NCI-H1105 treated with DMSO at 0.1 percent for 48 hours (cell line): ENCODE results near the gene PEX14.

ENCODE experiments used
- DNase-seq: peaks from one replicate; lab custom pipeline; 2025; lab: John Stamatoyannopoulos, UW

PEX14 gene

GRCh38 chr1:10665930-10666850 lies 191.4 kb downstream of the PEX14 start:
- no peak for DNase-seq

DNA sequence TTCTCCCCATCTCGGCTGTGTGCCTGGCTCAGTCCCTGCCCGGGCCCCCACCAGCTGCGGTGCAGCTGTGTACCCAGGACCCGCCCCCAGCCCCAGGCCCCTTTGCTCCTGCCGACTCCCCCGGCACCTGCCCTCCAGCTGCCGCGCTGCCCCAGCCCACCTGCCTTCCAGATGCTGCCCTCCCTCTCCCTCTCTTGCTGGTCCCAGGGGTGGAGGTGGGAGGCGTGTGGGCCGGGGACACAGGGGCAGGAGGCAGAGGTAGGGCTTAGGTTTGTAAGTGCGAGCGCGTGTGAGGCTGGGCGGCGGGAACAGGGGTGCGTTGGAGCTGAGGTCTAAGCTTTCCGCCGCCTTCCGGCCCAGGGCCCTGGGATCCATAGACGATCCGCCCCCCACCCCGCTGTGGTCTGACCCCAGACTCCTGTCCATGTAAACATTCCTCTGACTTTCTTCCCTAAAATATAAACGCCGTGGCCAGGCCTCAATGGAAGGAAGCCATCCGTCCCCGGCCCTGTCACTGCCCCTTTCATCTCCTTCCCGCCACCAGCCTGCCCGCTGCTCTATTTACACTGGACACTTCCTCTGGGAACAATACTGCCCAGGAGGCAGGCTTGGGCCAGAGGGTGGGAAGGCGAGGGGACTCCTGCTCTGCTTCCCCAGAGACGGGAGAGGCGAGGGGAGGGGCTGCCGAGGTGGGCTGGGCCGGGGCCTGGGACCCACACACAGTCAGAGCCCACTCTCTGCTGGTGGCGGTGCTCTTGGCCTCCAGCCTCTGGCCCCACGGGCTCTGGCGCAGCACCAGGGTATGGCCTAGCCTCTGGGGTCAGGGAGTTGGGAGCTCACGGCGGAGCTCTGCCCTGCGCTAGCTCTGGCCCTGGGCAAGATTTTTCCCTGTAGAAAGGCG lies 193.4 kb downstream of the PEX14 start:
- peak; percentile 65 for DNase-seq

- no peak for DNase-seq
Measured at GRCh38 chr1:10669570-10669969, 194.8 kb downstream of the PEX14 start.

DNA sequence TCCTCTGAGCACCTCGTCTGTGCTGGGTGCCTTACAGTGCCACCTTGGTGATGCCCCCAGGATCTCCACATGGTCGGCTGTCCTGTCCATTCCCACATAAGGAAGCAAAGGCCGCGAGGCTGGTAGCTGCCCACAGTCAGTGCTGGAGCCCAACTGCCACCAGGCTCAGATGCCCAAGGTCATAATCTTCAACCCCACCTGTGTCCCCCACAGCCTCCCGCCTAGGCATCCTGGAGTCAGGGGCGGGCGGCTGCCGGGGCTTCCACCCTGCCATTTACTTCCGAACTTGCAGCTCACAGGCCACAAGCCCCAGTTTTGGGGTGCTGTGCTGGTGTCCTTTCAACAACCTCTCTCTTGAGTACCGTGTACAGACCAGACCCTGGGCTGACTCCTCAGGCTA lies 195.4 kb downstream of the PEX14 start:
- DNase-seq: no peak

GRCh38 chr1:10671090-10671489 lies 196.3 kb downstream of the PEX14 start:
- no peak for DNase-seq

- no peak for DNase-seq
Measured at GRCh38 chr1:10671622-10672342, 197.0 kb downstream of the PEX14 start.

- no peak for DNase-seq
Measured at GRCh38 chr1:10672343-10673050, 197.7 kb downstream of the PEX14 start.

- no peak for DNase-seq
Measured at GRCh38 chr1:10673109-10673711, 198.5 kb downstream of the PEX14 start.

GRCh38 chr1:10674222-10674621 lies 199.5 kb downstream of the PEX14 start:
- no peak for DNase-seq

DNA sequence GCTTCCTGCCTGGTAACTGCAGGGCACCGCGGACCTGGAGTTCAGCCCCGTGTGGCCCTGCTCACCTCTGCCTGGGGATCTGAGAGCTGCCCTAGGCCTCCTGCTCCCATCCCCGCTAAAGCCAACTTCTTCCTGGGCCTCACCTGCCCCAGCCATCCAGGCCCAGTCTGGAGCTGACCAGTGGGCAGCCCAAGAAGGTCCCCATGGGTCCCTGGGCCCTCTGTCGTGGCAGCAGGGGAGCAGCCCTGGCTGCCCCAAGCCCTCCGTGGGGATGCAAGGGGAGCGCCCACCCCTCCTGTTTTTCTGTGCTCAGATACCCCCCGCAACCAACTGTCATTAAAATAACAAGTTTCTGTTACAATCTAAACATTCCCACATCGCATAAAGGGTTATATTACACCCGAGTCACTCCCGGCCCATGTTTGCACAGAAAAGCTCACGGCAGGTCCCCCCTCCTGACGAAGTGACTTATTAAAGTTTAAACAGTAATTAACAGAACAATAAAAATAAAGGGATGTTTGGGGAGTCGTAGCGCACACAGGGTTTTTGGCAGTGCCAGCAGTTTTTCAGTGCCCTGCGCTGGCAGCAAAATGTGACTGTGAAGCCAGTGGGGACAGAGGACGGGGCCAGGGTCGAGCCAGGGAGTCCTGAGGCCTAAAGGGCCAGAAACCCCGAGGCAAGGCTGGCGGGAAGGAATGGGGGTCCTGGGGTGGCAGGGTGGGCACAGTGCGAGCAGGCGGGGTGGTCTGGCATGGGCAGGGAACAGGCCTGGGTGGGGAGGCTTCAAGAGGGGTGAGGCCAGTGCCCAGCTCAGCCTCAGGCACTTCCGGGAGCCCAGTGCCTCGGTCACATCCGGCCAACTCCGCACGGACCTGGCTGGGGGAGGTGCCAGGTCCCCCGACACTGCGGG lies 200.2 kb downstream of the PEX14 start:
- peak; percentile 39 for DNase-seq

DNA sequence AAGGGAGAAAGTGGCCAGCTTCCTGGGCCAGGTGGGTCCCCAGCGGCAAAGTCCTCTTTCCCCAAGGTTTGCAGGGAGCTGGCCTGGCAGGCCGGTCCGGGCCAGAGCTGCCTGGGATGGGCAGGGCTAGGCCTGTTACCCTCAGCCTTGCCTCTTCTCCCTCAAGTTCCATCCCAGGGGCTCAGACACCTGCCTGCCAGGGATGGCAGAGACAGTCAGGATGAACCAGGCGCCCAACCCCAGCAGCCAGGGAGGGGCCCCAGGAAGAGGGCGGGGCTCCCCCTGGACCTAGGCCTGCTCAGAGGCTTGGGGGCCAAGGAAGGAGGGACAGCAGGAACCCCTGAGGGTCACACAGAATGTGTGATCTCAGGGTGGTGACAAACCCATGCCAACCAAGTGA lies 201.1 kb downstream of the PEX14 start:
- DNase-seq: no peak

DNA sequence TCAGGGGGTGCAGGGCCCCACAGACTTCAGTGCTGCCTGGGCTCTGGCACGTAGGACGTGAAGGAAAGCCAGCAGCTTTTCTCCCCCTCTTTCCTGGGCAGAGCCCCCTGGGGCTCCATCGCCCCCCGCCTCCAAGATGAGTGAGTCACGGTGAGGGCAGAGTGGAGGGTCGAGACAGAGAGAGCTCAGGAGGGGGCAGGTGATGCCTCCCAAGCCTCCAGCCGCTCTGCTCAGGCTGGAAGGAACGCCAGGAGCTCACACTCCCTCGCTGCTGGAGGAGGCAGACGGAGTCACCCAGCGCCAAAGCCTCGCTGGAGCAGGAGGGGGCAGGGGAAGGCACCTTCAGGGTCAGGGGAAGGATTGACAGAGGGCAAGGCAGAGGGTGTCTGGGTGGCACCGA lies 202.2 kb downstream of the PEX14 start:
- DNase-seq: no peak

DNA sequence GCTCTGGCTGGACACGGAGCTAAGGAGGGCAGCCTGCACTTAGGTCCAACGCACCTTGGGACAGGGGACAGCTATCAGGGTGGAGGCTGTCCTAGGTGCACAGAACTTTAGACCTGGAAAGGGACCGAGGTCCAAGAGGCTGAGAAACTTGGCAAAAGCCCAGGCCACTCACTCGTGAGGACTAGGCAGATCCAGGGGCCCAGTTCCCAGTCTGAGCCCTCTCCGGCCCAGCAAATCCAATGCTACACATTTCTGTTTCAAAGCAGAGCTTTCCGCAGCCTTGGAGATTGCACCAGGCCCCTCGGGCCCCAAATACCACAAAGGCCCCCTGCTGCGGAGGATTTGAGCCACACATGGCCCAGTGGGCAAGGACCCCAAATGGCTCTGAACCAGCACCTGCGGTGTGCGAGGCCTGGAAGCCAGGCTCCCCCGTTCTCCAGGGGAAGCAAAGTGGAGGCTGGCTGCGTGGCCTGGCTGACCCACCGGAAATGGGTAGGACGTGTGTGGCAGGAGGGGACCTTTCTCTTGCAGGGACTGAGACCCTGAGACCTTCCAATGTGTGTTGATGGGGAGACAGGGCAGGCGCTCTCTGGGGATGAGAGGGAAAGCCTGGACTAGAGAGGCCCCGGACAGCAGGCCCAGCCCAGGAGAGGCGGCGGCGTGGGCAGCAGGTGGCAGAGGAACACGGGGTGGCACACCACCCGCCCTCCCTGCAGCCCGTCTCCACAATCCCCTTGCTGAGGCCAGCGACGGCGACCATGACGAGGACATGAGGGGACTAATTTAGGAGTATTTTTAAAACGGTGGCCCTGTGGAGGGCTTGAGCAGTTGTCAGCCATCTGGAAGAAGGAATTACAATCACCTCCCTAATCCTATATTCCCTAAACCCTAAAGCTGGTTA lies 203.0 kb downstream of the PEX14 start:
- no peak for DNase-seq

DNA sequence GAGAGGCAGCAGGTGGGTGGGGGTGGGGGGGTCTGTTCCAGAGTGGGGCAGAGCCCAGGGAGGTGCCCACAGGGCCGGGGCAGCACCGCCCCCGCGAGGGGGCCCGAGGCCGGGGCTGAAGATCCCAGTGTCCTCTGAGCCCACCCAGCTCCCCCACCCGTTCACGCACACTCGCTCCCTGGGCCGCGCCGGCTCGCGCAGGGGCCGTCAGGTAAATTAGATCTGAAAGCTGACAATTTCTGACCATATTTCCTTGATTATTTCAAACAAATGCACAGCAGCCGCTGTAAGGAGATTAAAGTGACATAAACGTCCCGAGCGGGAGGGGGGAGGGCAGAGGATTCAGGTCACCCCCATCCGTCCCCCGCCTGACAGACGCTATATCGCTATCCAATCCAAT lies 203.7 kb downstream of the PEX14 start:
- no peak for DNase-seq

DNA sequence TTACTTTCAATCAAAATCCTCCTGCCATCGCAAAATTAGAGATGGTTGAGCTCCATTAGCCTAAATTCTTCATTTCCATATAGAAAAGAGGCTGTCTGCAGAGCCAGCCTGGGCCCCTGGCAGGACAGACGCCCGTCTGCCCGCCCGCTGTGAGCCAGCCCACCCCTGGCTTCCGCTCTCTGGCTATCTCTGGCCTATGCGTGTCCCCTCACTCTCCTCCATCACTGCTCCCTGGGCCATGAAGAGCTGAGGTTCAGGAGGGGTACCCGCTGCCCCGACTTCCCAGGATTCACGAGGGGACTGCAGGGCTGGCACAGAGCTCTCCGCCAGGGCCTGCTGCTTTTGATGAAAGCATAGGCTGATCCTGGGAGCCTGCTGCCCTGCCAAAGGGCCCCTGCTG lies 204.1 kb downstream of the PEX14 start:
- DNase-seq: no peak

- peak; percentile 67 for DNase-seq
Measured at GRCh38 chr1:10679496-10680220, 204.9 kb downstream of the PEX14 start.
